ENCODE results near the gene FAM170B. TPM values are rescaled to one million over a fixed set of nuclear protein-coding genes. Genes with fewer than 3 reads are reported as not detected.

FAM170B gene
- total and polyA plus RNA-seq, 8 donors, result not detected

DNA sequence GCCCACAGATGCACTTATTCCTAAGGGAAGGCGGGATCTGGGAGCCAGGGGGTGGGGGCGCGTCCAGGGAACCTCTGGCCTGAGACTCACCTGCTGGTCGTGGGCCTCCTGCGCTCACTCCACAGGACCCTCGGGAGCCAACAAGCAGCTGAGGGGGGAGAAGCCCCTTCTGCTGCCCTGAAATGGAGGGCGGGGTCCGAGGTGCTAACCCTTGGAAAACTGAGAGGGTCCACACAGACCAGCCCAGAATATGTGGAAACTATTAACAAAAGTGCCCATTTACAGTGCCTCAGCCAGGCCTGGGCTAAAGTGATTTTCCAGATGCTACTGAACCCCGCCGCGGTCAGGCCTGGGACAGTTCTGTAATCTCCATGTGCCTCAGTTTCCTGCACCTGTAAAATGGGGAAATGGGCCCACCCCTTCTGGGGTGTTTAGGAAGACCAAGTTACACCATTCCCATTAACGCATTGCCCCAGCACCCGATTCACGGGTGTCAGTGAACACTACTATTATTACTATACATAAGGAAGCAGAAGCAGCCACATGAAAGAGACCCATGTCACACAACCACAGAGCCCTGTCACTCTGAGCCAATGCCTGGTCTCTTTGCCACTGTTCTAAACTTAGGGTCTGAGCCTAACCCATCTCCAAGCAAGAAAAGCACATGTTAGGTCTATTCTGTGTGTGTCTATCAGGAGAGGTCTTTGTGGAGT lies 17.9 kb downstream of the FAM170B start:
- TF ChIP-seq POLR2AphosphoS5 (IDR thresholded peaks at IDR 0.05) (no peak), EP300 (IDR thresholded peaks at IDR 0.05) (no peak), POLR2A (IDR thresholded peaks at IDR 0.05) (no peak)
- TF ChIP-seq, protein P1, sequence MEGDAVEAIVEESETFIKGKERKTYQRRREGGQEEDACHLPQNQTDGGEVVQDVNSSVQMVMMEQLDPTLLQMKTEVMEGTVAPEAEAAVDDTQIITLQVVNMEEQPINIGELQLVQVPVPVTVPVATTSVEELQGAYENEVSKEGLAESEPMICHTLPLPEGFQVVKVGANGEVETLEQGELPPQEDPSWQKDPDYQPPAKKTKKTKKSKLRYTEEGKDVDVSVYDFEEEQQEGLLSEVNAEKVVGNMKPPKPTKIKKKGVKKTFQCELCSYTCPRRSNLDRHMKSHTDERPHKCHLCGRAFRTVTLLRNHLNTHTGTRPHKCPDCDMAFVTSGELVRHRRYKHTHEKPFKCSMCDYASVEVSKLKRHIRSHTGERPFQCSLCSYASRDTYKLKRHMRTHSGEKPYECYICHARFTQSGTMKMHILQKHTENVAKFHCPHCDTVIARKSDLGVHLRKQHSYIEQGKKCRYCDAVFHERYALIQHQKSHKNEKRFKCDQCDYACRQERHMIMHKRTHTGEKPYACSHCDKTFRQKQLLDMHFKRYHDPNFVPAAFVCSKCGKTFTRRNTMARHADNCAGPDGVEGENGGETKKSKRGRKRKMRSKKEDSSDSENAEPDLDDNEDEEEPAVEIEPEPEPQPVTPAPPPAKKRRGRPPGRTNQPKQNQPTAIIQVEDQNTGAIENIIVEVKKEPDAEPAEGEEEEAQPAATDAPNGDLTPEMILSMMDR (IDR thresholded peaks at IDR 0.05), result no peak
- intact Hi-C loops (cut with DNase I; ENCODE audit: low total_unique reads), result no loop called here
- H3K4me3 ChIP-seq, result peak overlapping the region in 3 of 4 donors; percentile 52 to 61 (median 55)
- H3K36me3 ChIP-seq, result no peaks in the 10 kb centered on the region
- H3K9me3 ChIP-seq, result no peaks in the 10 kb centered on the region
- 76 to 88% (median 80%) methylated on average over 9 to 14 of the region's 14 CpGs for WGBS, 5 donors
- DNase-seq, result no peak
- H3K27me3 ChIP-seq, result peaks cover 0 to 29% (median 4%) of the 10 kb centered on the region in 3 donors
- peaks cover 0 to 41% (median 16%) of the 10 kb centered on the region in 4 donors for H3K4me1 ChIP-seq
- H3K27ac ChIP-seq, result peak overlapping the region in 2 of 5 donors; percentile 70 to 80

DNA sequence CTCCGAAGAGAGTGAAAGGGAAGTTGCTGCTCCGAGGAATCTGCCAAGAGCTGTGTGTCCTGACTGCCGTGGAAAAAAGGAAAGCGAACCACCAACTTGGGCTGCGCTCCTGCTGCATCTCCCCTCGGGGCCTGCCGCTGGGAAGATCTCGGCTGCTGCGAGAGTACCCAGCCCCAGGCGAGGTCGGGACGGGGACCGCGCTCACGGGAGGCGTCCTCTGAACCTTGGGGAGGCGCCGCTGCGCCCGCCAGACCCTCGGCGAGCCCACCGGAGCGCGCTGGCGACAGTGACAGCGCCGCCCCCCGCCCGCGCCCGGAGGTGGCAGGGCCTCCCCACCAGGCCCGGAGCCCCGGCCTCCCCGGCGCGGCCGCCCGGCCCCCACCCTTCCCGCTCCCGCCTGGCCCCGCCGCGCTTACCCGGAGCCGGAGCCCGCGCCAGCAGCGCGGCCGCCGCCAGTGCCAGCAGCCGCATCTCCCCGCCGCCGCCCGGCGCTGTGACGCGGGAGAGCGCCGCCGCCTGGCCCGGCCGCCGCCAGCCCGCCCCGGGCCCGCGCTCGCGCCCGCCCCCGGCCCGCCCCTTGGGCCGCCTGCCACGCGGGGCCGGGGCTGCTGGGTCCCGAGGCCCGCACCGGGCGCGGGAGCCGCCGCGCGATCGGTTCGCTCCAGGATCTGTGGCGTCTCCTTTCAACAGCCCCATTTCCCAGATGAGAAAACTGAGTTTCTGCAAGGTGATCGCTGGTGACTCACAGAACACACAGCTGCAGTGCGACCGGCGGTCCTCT lies 18.6 kb downstream of the FAM170B start, which contains the start of gene VSTM4:
VSTM4 (minus strand) TSS at position 508 of the 781 bp plus-strand sequence; CDS start at position 471, 37 bp downstream.
- peaks cover 0 to 48% (median 20%) of the 10 kb centered on the region in 4 donors for H3K4me1 ChIP-seq
- H3K36me3 ChIP-seq, result no peaks in the 10 kb centered on the region
- no peaks in the 10 kb centered on the region for H3K9me3 ChIP-seq
- H3K27ac ChIP-seq, result peak within 1 kb of the TSS; percentile 52 to 88 (median 71)
- no peak for TF ChIP-seq EP300 (IDR thresholded peaks at IDR 0.05)
- H3K27me3 ChIP-seq, result peaks cover 0 to 31% (median 4%) of the 10 kb centered on the region in 3 donors
- intact Hi-C loops (cut with DNase I; ENCODE audit: low total_unique reads), result no loop called here
- peak in 1 of 2 donors; percentile 78 for DNase-seq
- peak within 1 kb of the TSS; percentile 49 to 61 (median 54) for H3K4me3 ChIP-seq
- 3 to 8% (median 6%) methylated on average over 22 to 94 of the region's 95 CpGs for WGBS, 5 donors

DNA sequence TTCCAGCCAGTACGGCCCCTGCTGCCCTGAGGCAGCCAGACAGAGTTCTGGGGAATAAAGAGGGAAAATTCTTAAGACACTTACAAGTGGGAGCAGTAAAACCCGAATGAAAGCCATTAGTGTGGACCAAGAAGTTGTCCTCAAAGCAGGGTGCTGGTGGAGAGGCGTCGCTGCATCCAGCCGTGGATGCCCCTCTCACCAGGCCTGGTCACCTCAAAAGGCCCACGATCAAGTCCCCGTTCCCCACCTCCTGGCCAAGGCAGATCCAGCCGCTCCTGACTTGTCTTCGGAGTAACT lies 19.2 kb downstream of the FAM170B start:
- Histone ChIP-seq H3K27ac (peak overlapping the region; percentile 52 to 88 (median 71)), H3K4me1 (peaks cover 0 to 54% (median 23%) of the 10 kb centered on the region in 4 donors), H3K4me3 (peak overlapping the region; percentile 49 to 61 (median 54)), H3K27me3 (peaks cover 0 to 31% (median 4%) of the 10 kb centered on the region in 3 donors), H3K9me3 (no peaks in the 10 kb centered on the region), H3K36me3 (no peaks in the 10 kb centered on the region)
- no peak for TF ChIP-seq EP300 (IDR thresholded peaks at IDR 0.05)
- TF ChIP-seq POLR2AphosphoS5 (IDR thresholded peaks at IDR 0.05), result no peak
- TF ChIP-seq POLR2A (IDR thresholded peaks at IDR 0.05), result no peak
- TF ChIP-seq, protein P1 (IDR thresholded peaks at IDR 0.05), result no peak
- no peak for DNase-seq
- 28 to 39% (median 38%) methylated on average over 9 of the region's 9 CpGs for WGBS, 5 donors
- intact Hi-C loops (cut with DNase I; ENCODE audit: low total_unique reads), result no loop called here

DNA sequence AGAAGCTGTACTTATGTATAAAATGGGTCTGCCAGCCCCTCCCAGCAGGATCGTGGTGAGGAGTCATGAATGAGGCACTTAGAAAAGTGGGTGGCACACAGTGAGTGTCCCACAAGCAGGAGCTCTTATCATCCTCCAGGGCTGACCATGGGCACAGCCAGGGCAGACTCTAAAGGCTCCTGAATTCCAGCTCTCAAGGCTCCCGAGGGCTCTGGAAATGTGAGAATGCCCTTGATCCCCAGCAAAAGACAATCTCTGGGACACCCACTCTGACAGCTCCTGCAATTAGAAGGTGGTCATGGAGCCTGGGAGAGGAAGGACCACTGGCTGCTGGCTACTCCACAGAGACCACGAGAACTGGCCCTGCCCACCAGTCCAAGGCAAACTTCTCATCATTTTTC lies 20.1 kb downstream of the FAM170B start:
- no peaks in the 10 kb centered on the region for H3K9me3 ChIP-seq
- intact Hi-C loops (cut with DNase I; ENCODE audit: low total_unique reads), result no loop called here
- H3K27me3 ChIP-seq, result peaks cover 0 to 31% (median 4%) of the 10 kb centered on the region in 3 donors
- H3K4me3 ChIP-seq, result peak overlapping the region in 1 of 4 donors; percentile 49
- H3K4me1 ChIP-seq, result peaks cover 0 to 63% (median 28%) of the 10 kb centered on the region in 4 donors
- H3K36me3 ChIP-seq, result no peaks in the 10 kb centered on the region
- WGBS, 5 donors, result 47 to 68% (median 59%) methylated on average over 2 to 3 of the region's 3 CpGs
- peak overlapping the region in 2 of 5 donors; percentile 80 to 88 for H3K27ac ChIP-seq
- DNase-seq, result no peak
- TF ChIP-seq, protein P1 (IDR thresholded peaks at IDR 0.05), result no peak
- no peak for TF ChIP-seq EP300 (IDR thresholded peaks at IDR 0.05)
- no peak for TF ChIP-seq POLR2A (IDR thresholded peaks at IDR 0.05)
- no peak for TF ChIP-seq POLR2AphosphoS5 (IDR thresholded peaks at IDR 0.05)
